Neural cell (in vitro differentiated cells): ENCODE results near the gene INSIG2. TPM values are rescaled to one million over a fixed set of nuclear protein-coding genes. Genes with fewer than 3 reads are reported as not detected.

Experiments
- H2AFZ ChIP-seq: fragments of 200-600, 300-800 bp; sonication (generic), shearing (Covaris generic); 2 replicates; pipeline ENCODE4 v1.6.0; 2014; ENCODE audit warnings: low read depth, mild to moderate bottlenecking, antibody characterized with exemption, low read length, moderate library complexity
- H3F3A ChIP-seq: fragments of 200-600 bp; shearing (Covaris generic); 2 replicates; pipeline ENCODE4 v1.6.1; 2016; ENCODE audit warnings: mild to moderate bottlenecking, moderate library complexity, mixed read lengths, antibody characterized with exemption, low read length; ENCODE audit not compliant: insufficient read depth, poor library complexity, severe bottlenecking
- H3K27ac ChIP-seq: fragments of 200-600, 300-800 bp; sonication (generic), shearing (Covaris generic); 2 replicates; pipeline ENCODE4 v1.5.1; 2014; ENCODE audit warnings: mild to moderate bottlenecking, low read length, moderate library complexity
- H3K27me3 ChIP-seq: fragments of 300-800, 200-600 bp; sonication (generic), shearing (Covaris generic); 2 replicates; pipeline ENCODE4 v1.6.0; 2014; ENCODE audit warnings: mild to moderate bottlenecking, low read depth, low read length, moderate library complexity; ENCODE audit not compliant: insufficient read depth
- H3K36me3 ChIP-seq: fragments of 300-800, 200-600 bp; sonication (generic), shearing (Covaris generic); 2 replicates; pipeline ENCODE4 v1.5.1; 2014; ENCODE audit warnings: mild to moderate bottlenecking, antibody characterized with exemption, low read length, moderate library complexity; ENCODE audit not compliant: insufficient read depth
- H3K4me2 ChIP-seq: fragments of 300-800, 200-600 bp; sonication (generic), shearing (Covaris generic); 2 replicates; pipeline ENCODE4 v1.6.0; 2014; ENCODE audit warnings: mild to moderate bottlenecking, low read length
- H3K4me3 ChIP-seq: fragments of 300-800, 200-600 bp; sonication (generic), shearing (Covaris generic); 2 replicates; pipeline ENCODE4 v1.5.1; 2014; ENCODE audit warnings: mild to moderate bottlenecking, low read length, moderate library complexity
- H3K79me2 ChIP-seq: fragments of 200-600 bp; shearing (Covaris generic); replicated peaks from 2 replicates; pipeline ENCODE4 v1.6.0; 2014; ENCODE audit warnings: mild to moderate bottlenecking, low read length, moderate library complexity; ENCODE audit not compliant: insufficient read depth
- H3K9ac ChIP-seq: fragments of 300-800, 200-600 bp; sonication (generic), shearing (Covaris generic); 2 replicates; pipeline ENCODE4 v1.6.1; 2016; ENCODE audit warnings: mild to moderate bottlenecking, low read length, mixed read lengths
- H3K9me2 ChIP-seq: fragments of 200-600 bp; shearing (Covaris generic); 2 replicates; pipeline ENCODE4 v1.6.1; 2016; ENCODE audit warnings: mild to moderate bottlenecking, low read length, mixed read lengths; ENCODE audit not compliant: insufficient read depth
- H3K9me3 ChIP-seq: fragments of 200-600, 300-800 bp; sonication (generic), shearing (Covaris generic); 2 replicates; pipeline ENCODE4 v1.6.1; 2016; ENCODE audit warnings: mild to moderate bottlenecking, mixed run types, low read length, moderate library complexity, mixed read lengths
- H4K20me1 ChIP-seq: fragments of 200-600 bp; shearing (Covaris generic); 2 replicates; pipeline ENCODE4 v1.6.1; 2016; ENCODE audit warnings: mild to moderate bottlenecking, mixed run types; ENCODE audit not compliant: insufficient read depth
- EZH2 ChIP-seq: fragments of 200-600, 300-800 bp; shearing (Covaris generic), sonication (generic); IDR thresholded peaks from 2 replicates; pipeline ENCODE4 v1.6.1; 2014; ENCODE audit warnings: antibody characterized with exemption, low read length, borderline replicate concordance, mild to moderate bottlenecking; ENCODE audit not compliant: insufficient read depth, poor library complexity, severe bottlenecking
- POLR2AphosphoS5 ChIP-seq: IDR thresholded peaks from 2 replicates; pipeline ENCODE4 v1.6.1; 2012
- RAD21 ChIP-seq: fragments of 450-650 bp; conservative IDR thresholded peaks from 2 replicates; pipeline ENCODE4 v1.6.1; 2014; ENCODE audit warnings: antibody characterized with exemption, mild to moderate bottlenecking, moderate library complexity
- SMC3 ChIP-seq: fragments of 450-650 bp; conservative IDR thresholded peaks from 2 replicates; pipeline ENCODE4 v1.6.1; 2014; ENCODE audit warnings: antibody characterized with exemption, mild to moderate bottlenecking, moderate library complexity; ENCODE audit not compliant: poor library complexity
- TAF1 ChIP-seq: IDR thresholded peaks from 2 replicates; pipeline ENCODE4 v1.6.1; 2012; ENCODE audit warnings: low read depth
- polyA plus RNA-seq: library from polyadenylated mRNA; depleted of rRNA; stranded (reverse); fragments of >200 nt; gene quantifications from 2 replicates; pipeline ENCODE4 v1.2.3, GENCODE V29; 2014
- TF ChIP-seq, protein P1 (sequence below): fragments of 450-650 bp; IDR thresholded peaks from 2 replicates; pipeline ENCODE4 v1.5.1; 2014; ENCODE audit warnings: antibody characterized with exemption, mild to moderate bottlenecking, moderate library complexity; ENCODE audit not compliant: poor library complexity, severe bottlenecking
- TF ChIP-seq, protein P2 (sequence below): IDR thresholded peaks from 2 replicates; pipeline ENCODE4 v1.6.1; 2012; ENCODE audit warnings: borderline replicate concordance

INSIG2 gene
- polyA plus RNA-seq, 1 donor from 2014 or later: 30.3 TPM

- H3K9ac ChIP-seq: no peak overlapping the region
- H3K4me2 ChIP-seq: no peak overlapping the region
Measured at GRCh38 chr2:118061135-118061955, 26.9 kb upstream of the INSIG2 start.

GRCh38 chr2:118062048-118062447 lies 26.2 kb upstream of the INSIG2 start:
- H3K9me2 ChIP-seq: no peaks in the 10 kb centered on the region
- H3K27me3 ChIP-seq: no peaks in the 10 kb centered on the region
- no peak overlapping the region for H3K27ac ChIP-seq
- no peak overlapping the region for H2AFZ ChIP-seq
- no peaks in the 10 kb centered on the region for H3K36me3 ChIP-seq
- H3K79me2 ChIP-seq: no peaks in the 10 kb centered on the region
- H4K20me1 ChIP-seq: no peaks in the 10 kb centered on the region
- H3K9me3 ChIP-seq: no peaks in the 10 kb centered on the region
- no peak for TF ChIP-seq TAF1
- TF ChIP-seq, protein P1, sequence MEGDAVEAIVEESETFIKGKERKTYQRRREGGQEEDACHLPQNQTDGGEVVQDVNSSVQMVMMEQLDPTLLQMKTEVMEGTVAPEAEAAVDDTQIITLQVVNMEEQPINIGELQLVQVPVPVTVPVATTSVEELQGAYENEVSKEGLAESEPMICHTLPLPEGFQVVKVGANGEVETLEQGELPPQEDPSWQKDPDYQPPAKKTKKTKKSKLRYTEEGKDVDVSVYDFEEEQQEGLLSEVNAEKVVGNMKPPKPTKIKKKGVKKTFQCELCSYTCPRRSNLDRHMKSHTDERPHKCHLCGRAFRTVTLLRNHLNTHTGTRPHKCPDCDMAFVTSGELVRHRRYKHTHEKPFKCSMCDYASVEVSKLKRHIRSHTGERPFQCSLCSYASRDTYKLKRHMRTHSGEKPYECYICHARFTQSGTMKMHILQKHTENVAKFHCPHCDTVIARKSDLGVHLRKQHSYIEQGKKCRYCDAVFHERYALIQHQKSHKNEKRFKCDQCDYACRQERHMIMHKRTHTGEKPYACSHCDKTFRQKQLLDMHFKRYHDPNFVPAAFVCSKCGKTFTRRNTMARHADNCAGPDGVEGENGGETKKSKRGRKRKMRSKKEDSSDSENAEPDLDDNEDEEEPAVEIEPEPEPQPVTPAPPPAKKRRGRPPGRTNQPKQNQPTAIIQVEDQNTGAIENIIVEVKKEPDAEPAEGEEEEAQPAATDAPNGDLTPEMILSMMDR: no peak
- no peak overlapping the region for H3K4me3 ChIP-seq
- no peak overlapping the region for H3K9ac ChIP-seq
- no peak overlapping the region for H3K4me2 ChIP-seq
- H3F3A ChIP-seq: no peaks in the 10 kb centered on the region

More at GRCh38 chr2:118061135-118061955, 26.9 kb upstream of the INSIG2 start:
- no peaks in the 10 kb centered on the region for H3K27me3 ChIP-seq
- H3K79me2 ChIP-seq: no peaks in the 10 kb centered on the region
- no peak overlapping the region for H2AFZ ChIP-seq
- no peak overlapping the region for H3K4me3 ChIP-seq
- H3K9me2 ChIP-seq: no peaks in the 10 kb centered on the region
- H3K36me3 ChIP-seq: no peaks in the 10 kb centered on the region
- no peaks in the 10 kb centered on the region for H3K9me3 ChIP-seq
- H3F3A ChIP-seq: no peaks in the 10 kb centered on the region
- no peaks in the 10 kb centered on the region for H4K20me1 ChIP-seq
- H3K27ac ChIP-seq: no peak overlapping the region
- TF ChIP-seq RAD21 (peak; percentile 24), EZH2 (no peak), TAF1 (no peak), SMC3 (no peak)
- TF ChIP-seq, protein P1: peak; percentile 23

- Histone ChIP-seq H3K27me3 (no peaks in the 10 kb centered on the region), H3K4me3 (no peak overlapping the region), H3K4me2 (no peak overlapping the region), H3F3A (no peaks in the 10 kb centered on the region), H3K9me2 (no peaks in the 10 kb centered on the region), H2AFZ (no peak overlapping the region), H3K9ac (no peak overlapping the region), H3K27ac (no peak overlapping the region), H3K36me3 (no peaks in the 10 kb centered on the region), H3K9me3 (no peaks in the 10 kb centered on the region), H3K79me2 (no peaks in the 10 kb centered on the region), H4K20me1 (no peaks in the 10 kb centered on the region)
- no peak for TF ChIP-seq SMC3
- TF ChIP-seq POLR2AphosphoS5: no peak
- TF ChIP-seq, protein P1: no peak
- no peak for TF ChIP-seq EZH2
- TF ChIP-seq, protein P2, sequence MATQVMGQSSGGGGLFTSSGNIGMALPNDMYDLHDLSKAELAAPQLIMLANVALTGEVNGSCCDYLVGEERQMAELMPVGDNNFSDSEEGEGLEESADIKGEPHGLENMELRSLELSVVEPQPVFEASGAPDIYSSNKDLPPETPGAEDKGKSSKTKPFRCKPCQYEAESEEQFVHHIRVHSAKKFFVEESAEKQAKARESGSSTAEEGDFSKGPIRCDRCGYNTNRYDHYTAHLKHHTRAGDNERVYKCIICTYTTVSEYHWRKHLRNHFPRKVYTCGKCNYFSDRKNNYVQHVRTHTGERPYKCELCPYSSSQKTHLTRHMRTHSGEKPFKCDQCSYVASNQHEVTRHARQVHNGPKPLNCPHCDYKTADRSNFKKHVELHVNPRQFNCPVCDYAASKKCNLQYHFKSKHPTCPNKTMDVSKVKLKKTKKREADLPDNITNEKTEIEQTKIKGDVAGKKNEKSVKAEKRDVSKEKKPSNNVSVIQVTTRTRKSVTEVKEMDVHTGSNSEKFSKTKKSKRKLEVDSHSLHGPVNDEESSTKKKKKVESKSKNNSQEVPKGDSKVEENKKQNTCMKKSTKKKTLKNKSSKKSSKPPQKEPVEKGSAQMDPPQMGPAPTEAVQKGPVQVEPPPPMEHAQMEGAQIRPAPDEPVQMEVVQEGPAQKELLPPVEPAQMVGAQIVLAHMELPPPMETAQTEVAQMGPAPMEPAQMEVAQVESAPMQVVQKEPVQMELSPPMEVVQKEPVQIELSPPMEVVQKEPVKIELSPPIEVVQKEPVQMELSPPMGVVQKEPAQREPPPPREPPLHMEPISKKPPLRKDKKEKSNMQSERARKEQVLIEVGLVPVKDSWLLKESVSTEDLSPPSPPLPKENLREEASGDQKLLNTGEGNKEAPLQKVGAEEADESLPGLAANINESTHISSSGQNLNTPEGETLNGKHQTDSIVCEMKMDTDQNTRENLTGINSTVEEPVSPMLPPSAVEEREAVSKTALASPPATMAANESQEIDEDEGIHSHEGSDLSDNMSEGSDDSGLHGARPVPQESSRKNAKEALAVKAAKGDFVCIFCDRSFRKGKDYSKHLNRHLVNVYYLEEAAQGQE: no peak
Measured at GRCh38 chr2:118062669-118063068, 25.6 kb upstream of the INSIG2 start.
